Fibroblast of skin of left quadriceps (primary cell): ENCODE results near the gene C19orf47.
A peak's percentile ranks its signal among the peaks of the same experiment; 100 is the strongest.

ENCODE experiments used
- DNase-seq, 2 experiments: peaks; one replicate each; pipeline ENCODE4 v3.0.0-alpha.2; 2013; ENCODE audit warnings: low read depth in 2 of 2

Gene C19orf47

GRCh38 chr19:40315812-40316470 lies 32.3 kb downstream of the C19orf47 start:
- no peak for DNase-seq

DNA sequence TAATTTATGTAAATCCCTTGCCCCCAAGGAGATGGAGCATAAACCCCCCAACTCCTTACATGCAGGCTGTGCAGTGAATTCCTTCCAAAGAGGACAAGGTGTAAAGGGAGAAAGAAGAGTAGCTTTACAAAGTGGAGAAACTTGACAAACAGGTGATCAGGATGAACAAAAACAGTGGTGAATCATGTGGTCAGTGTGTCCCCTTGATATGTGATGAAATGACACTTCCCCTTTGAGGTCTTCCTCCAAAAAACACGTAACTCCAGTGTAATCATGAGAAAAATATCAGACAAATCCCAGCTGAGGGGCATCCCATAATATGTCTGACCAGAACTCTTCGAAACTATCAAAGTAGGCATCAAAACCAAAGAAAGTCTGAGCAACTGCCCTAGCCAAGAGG lies 33.5 kb downstream of the C19orf47 start:
- DNase-seq, result no peak

GRCh38 chr19:40313229-40313983 lies 34.8 kb downstream of the C19orf47 start:
- no peak for DNase-seq

- no peak for DNase-seq
Measured at GRCh38 chr19:40312533-40312932, 35.7 kb downstream of the C19orf47 start.

DNA sequence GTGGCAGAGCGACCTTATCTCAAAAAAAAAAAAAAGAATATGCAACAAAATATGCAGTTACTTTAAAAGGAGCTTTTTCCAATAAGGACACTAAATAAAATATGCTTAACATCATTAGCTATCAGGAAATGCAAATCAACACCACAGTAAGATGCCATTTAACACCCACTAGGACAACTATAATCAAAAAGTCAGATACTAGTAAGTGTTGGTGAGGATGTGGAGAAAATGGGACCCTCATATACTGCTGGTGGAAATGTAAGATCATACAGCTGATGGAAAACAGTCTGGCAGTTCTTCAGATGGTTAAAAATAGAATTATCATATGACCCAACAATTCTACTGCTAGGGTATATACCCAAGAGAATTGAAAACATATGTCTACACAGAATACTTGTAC lies 38.5 kb downstream of the C19orf47 start:
- DNase-seq, result no peak

GRCh38 chr19:40305403-40305802 lies 42.8 kb downstream of the C19orf47 start:
- peak; percentile 64 to 67 for DNase-seq

DNA sequence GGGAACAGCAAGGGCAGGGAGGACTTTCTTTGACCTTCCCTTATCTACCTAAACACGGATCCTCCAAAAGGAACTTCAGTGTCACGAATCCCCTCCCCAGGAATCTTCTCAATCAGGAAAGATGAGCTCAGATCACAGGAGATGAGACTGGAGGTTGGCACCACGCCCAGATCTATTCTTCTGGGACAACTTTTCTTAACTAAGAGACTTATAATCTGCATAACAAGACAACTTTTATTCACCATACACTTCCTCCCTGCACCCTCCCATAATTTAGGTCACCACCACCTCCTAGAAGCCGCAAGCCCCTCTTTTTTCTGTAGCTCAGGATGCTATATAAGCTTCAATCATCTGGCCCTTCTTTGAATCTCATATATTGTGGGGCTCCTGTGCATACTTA lies 43.9 kb downstream of the C19orf47 start:
- DNase-seq, result no peak

DNA sequence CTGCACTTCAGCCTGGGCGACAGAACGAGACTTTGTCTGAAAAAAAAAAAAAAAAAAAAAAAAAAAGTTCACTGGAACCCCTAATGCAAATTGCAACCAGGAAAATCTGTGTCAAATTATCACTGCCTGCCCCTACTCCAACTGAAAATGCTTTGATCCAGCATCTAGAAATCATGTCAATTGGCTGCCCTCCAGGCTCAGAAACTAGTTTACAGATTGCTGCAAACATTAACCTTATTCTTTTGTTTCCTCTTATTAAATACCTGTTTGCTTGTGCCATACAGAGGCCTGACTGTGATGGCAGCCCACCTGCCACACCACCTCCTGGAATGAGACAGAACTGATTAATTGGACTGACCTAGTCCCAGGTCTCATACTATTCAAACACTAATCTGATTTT lies 44.4 kb downstream of the C19orf47 start:
- DNase-seq, result no peak

- no peak for DNase-seq
Measured at GRCh38 chr19:40302224-40303011, 45.8 kb downstream of the C19orf47 start.

GRCh38 chr19:40300668-40301067 lies 47.5 kb downstream of the C19orf47 start:
- no peak for DNase-seq

DNA sequence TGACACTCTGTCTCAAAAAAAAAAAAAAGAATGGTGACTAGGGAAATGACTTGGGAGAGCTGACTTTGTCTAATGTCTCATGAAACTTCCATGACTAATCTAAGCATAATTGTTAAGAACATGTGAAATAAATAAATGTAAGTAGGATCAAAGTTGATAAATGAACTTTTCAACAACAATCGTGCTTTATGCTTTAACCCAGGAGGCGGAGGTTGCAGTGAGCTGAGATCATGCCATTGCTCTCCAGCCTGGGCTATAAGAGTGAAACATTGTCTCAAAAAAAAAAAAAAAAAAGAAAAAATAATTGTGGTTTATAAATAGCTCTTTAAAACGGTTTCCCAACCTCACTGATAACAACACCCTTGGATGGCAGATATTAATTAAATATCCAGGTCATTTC lies 50.2 kb downstream of the C19orf47 start:
- DNase-seq, result no peak

- no peak for DNase-seq
Measured at GRCh38 chr19:40294560-40294959, 53.6 kb downstream of the C19orf47 start.

- no peak for DNase-seq
Measured at GRCh38 chr19:40286971-40287421, 61.2 kb downstream of the C19orf47 start.

GRCh38 chr19:40286235-40286970 lies 61.8 kb downstream of the C19orf47 start:
- DNase-seq, result no peak

DNA sequence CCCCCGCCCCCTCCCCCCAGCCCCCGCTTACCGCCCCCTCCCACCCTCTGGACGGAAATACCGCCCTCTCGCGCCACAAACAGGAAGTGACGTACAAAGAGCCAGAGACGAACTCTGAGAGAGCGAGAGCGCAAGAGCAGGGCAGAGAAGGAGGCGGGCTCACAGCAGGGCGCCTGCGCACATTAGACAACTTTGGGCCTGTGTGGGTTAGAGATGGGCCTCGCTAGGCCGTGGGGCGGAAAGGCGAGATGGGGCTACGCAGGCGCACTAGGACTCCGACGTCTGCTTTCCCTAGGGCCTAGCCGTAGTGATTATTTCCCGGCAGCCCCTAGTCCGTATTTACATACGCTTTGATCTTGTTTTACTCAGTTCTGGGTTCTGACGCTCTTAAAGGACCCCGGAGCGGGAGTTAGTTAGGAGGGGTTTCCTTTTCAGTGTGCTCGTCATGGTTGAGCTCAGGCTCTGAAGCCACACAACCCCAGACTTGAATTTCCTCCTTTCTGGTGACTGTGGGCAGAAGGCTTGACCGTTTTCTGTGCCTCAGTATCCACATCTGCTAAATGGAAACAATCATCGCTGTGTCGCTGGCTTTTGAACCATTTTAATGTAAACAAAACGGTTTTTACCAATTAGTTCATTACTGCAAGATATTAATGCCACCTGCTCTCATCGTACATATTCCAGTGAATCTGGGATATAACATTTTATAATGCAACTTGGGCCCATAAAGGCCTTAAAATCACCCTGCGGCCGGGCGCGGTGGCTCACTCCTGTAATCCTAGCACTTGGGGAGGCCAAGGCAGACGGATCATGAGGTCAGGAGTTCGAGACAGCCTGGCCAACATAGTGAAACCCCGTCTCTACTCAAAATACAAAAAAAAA lies 62.6 kb downstream of the C19orf47 start:
- DNase-seq, result peak; percentile 99 to 100

GRCh38 chr19:40284501-40285352 lies 63.5 kb downstream of the C19orf47 start, which contains the start of gene AKT2:
AKT2 (minus strand) TSS chr19:40285345; CDS start chr19:40265267, 20,078 bp downstream.
- DNase-seq, result peak; percentile 44 to 55

DNA sequence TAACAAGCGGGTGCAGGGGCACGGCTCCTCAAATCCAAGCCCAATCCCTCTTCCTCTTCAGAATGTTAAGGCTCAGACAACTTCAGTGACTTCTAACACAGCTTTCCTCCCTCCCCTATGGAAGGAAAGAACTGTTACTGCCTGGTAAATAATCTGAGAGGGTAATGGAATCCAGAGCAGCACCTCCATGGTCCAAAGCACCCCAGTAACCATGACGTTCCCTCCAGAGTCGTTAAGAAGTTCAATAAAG lies 64.0 kb downstream of the C19orf47 start:
- no peak for DNase-seq

DNA sequence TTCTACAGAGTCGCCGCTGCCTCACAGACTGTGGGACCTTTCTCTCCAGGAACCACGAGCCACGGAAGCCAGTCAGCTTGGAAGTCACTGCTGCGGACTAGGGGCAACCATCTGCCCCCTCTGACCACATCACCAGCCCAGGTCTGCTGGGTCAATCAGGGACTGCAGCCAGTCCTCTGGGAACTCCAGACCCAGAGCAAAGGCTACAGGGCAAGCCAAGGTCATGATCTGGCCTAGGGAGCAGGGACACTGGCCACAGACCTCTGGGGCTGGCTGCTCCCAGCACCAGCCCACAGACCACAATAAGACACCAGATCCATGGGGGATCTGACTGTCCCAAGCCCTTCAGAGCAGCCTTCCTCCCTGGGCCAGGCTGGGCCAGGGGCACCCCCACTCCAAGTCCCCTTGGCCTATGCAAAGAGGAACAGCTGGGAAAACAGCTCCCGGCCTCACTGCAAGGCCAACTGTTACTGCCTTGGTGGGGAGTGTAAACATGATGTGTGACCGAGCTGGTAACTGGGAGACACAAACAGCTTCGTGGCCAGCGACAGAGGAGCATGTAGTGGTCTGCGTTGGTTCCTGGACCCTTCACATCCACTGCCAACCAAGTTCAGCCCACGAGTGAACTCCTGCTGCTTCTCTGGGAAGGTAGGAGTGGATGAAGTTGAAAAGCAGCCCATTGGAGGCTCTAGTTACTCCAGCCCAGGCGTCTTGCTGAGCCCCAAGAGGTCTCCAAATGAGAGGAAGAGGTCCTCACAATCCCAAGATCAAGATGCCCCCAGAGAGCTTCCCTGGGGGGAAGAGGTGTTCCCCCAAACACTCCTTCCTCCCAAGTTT lies 64.6 kb downstream of the C19orf47 start:
- no peak for DNase-seq

GRCh38 chr19:40282920-40283319 lies 65.3 kb downstream of the C19orf47 start:
- no peak for DNase-seq
